Dedifferentiated amniotic fluid mesenchymal stem cell (primary cell): ENCODE data around the gene MAP4K4.

ENCODE experiments used
- DNase-seq: peaks from one replicate; pipeline ENCODE4 v3.0.0-alpha.2; 2016; ENCODE audit errors: extremely low spot score

The MAP4K4 gene

GRCh38 chr2:101815739-101816391 is 118.4 kb downstream of the MAP4K4 start:
- no peak for DNase-seq

DNA sequence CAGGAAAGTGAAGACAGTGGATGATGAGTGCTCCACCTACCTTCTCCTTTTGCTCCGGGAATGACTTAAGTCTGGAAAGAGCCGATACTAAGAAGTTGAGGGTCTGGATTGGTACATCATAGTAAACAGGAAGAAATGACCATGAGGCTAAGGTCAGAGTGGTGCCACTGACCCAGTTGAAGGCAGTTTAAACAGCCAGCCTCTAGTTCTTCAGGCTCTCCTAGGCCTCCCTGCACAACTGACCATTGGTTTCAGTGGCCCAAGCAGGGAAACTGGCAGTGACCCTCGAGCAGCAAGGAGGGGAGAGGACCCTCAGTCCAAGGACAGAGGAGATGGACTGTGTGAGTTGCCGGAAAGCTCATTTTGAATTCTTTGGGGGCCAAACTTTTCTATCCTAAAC is 119.1 kb downstream of the MAP4K4 start:
- no peak for DNase-seq

- no peak for DNase-seq
Observed at GRCh38 chr2:101817481-101817880, 120.0 kb downstream of the MAP4K4 start.

- DNase-seq, result no peak
Observed at GRCh38 chr2:101818531-101819451, 121.3 kb downstream of the MAP4K4 start.

DNA sequence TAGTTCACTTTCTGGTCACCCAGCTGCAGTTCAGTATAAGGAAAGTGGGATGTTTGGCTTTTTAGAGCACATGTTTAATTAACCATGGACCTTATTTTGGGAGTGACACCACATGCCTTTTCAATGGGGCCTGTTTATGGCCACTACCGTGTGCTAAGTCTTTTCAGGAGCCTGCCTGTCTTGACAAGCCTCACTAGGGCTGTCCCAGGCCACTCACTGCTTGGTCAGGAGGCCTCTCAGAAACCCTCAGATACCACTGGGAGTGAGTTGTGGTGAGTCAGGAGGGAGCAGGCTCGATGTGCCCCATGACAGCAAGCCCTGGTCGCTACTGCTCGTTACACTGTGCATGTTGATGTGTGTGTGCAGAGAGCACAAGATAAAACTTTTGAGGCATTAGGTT is 123.0 kb downstream of the MAP4K4 start:
- no peak for DNase-seq

GRCh38 chr2:101821059-101821805 is 123.7 kb downstream of the MAP4K4 start:
- DNase-seq, result no peak

DNA sequence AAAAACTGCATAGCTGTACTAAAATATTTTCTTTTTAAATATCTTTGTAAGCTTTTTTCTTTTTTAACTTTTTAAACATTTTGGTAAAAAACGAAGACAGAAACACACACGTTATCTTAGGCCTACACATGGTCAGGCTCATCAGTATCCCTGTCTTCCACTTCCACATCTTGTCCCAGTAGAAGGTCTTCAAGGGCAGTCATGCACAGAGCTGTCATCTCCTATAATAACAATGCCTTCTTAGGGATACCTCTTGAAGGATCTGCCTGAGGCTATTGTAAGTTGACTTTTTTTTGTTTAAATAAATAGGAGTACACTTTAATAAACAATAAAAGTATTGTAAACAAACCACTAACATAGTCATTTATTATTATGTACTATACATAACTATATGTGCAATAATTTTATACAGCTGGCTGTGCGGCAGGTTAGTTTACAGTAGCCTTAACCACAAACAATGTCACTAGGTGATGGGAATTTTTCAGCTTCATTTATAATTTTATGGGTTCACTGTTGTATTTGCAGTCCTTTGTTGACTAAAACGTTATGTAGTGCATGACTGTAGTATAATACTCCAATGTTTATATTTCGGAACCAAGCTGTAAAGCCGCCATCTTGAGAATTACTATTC is 124.4 kb downstream of the MAP4K4 start:
- DNase-seq, result no peak

DNA sequence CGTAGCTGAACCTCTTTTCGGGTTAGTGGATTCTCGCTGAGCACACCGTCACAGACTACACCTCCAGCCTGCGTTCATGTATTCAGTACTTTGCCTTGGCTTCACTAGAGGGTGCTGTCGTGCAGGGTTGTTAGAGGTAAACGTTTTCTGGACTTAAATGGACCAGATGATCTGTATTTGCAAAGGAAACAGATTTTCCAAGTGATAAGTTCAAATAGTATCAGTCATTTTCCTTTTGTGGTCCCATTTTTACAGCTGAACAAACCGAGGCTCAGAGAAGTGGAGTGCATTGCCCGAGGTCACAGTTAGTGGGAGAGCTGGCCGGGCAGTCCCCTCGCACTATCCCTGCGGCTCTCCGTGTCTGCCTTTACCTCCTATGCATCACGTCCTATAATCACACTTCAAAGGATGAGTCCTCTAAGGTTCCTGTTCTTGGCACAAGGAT is 125.9 kb downstream of the MAP4K4 start:
- peak; percentile 74 for DNase-seq

DNA sequence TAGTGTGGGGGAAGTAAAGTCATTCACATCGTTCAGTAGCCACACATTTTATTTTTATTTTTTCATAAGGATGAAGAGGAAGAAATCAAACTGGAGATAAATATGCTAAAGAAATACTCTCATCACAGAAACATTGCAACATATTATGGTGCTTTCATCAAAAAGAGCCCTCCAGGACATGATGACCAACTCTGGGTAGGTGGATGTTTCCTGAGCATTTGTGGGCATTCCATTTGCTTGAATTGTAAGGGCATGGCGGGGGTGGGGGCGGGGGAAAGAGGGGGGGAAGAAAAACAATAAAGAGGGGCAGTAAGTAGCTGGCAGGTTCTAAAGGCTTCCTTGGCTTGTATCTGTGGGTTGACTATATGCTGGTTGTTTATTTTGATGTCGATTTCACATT is 126.4 kb downstream of the MAP4K4 start:
- no peak for DNase-seq

GRCh38 chr2:101826716-101827115 is 129.2 kb downstream of the MAP4K4 start:
- DNase-seq, result no peak

DNA sequence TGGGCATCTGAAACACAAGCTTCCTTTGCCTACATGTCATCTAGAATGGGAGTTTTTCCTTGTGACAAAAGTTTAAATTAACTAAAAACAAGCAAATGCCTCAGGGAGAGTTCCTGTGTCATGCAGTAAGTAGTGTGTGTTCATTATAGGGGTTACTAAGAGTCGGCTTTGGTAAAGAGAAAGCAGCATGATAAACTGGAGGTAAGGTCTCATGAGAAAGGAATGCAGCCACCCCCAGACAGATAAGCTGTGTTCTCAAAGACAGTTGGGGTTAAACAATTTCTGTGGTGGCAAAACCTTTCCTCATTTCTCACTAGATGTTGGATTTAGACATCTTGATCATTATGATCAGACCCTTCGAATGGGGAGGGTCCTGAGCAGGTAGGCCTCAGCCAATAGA is 129.7 kb downstream of the MAP4K4 start:
- peak; percentile 84 for DNase-seq

DNA sequence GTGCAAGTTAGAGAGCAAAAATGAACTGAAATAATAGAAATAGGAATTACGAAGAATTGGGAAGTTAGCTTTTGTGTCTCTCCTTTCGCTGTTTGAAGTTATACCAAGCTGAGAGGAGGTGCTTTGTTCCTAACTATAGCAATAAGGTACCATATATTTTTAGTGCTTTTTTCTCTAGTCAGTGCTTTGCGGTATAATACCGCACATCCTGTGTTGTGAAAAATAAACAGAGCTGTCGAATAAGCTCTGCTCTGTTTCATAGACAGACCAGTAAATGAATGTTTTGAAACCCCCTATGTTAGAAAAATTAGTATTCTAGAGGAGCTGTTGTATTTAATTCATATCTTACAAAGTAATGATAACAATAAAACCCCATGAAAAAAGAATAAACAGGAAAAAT is 130.8 kb downstream of the MAP4K4 start:
- DNase-seq, result no peak

DNA sequence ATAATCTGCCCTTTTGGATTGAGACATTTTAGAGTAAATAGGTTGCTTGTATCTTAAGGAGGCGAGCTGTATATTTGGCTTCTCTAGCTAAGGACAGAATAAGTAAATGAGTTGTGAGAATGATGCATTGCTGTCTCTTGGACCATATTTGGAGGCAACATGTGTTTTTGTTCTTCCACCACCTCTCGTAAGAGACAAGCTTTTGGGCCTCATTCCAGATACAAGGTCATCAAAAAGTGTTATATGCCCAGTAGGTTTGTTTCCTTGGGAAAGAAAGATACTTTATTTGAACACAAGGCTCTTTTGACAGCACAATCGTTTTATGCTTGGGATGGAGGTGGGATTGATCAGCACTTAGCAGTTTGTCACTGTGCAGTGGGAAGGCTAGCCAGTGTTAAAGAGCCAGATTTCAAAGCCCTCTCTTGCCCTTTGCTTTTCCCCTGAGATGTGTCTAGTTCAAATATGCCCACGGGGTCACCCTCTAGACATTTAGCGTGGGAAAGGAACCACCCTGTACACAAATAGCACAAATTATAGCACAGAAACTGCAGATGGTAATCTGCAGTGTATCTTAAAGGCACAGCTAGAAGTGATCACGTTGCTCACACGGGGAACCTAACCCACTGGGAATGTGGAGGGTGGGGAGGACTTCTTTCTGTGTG is 131.3 kb downstream of the MAP4K4 start:
- DNase-seq, result no peak

- no peak for DNase-seq
Observed at GRCh38 chr2:101829429-101829828, 131.9 kb downstream of the MAP4K4 start.

- DNase-seq, result no peak
Observed at GRCh38 chr2:101830146-101830545, 132.6 kb downstream of the MAP4K4 start.

DNA sequence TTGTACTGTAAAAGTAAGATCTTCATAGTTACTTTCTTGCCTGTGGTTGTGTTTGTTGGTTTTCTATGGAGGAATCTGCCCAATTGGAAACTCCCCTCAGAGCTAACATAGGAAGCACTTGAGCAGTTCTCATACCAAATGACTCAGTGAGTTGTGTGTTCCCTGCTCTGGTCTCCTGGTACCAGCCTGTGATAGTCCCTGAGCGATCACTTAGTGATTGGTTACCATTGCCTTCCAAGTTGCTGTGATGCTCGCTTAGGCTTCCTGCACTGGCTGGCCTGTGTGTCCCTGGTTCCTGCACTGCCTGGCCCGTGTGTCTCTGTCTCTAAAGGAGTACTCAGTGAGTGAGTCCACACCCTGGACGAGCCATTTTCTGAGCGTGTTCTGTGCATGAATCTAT is 133.0 kb downstream of the MAP4K4 start:
- no peak for DNase-seq

DNA sequence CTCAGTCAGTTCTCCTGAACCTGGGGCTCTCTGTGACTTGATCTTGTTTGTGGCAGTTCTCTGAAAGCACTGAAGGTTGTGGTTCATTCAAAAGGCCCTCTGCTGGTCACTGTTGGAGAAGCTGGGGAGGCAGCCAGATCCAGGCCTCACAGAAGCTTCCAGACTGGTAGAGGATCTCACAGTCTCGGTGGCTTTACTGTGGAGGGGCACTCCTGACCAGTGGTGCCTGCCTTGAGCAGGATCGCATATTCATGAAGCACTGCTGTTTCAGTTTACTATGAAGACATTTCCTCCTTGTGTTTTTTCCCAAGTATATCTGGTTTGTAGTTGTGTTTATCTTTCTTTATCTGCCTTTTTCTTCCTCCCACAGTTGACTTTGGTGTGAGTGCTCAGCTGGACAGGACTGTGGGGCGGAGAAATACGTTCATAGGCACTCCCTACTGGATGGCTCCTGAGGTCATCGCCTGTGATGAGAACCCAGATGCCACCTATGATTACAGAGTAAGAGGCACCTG is 133.9 kb downstream of the MAP4K4 start:
- peak; percentile 80 for DNase-seq

GRCh38 chr2:101832114-101832513 is 134.6 kb downstream of the MAP4K4 start:
- DNase-seq, result peak; percentile 38

GRCh38 chr2:101833890-101834523 is 136.5 kb downstream of the MAP4K4 start:
- DNase-seq, result no peak

GRCh38 chr2:101837354-101837753 is 139.8 kb downstream of the MAP4K4 start:
- DNase-seq, result no peak
